Breast epithelium (tissue), 4 donors: ENCODE measurements around the gene RPS5. TPM values are rescaled to one million over a fixed set of nuclear protein-coding genes. Genes with fewer than 3 reads are reported as not detected.

Experiments used
- DNase-seq, 2 donors: peaks; one replicate each; pipeline ENCODE4 v3.0.0-alpha.2; 2019; ENCODE audit warnings: low spot score in 2 of 2
- H3K27ac ChIP-seq, 2 donors: fragments of 200-600 bp; sonication (generic) in 1 of 2; one replicate each; pipeline ENCODE4 v1.5.1; 2016 to 2019; ENCODE audit warnings: mild to moderate bottlenecking in 1 of 2
- H3K27me3 ChIP-seq, 2 donors: fragments of 200-600 bp; sonication (generic) in 1 of 2; one replicate each; pipeline versions ENCODE4 v1.5.1 to v1.6.0; 2017 to 2019; ENCODE audit warnings: control low read depth in 1 of 2, mild to moderate bottlenecking in 1 of 2
- H3K36me3 ChIP-seq: fragments of 200-600 bp; one replicate; pipeline ENCODE4 v1.5.1; 2019
- H3K4me1 ChIP-seq, 2 donors: fragments of 200-600 bp; sonication (generic); one replicate each; pipeline ENCODE4 v1.5.1; 2016 to 2019; ENCODE audit warnings: control low read depth in 1 of 2
- H3K4me3 ChIP-seq, 3 donors: fragments of 200-600 bp; sonication (generic); 1 replicate in 2 of 3; 2 replicates in 1 of 3; pipeline ENCODE4 v1.5.1; 2016 to 2019; ENCODE audit warnings: mild to moderate bottlenecking in 3 of 3, moderate library complexity in 2 of 3
- H3K9me3 ChIP-seq, 2 donors: fragments of 200-600 bp; sonication (generic) in 1 of 2; one replicate each; pipeline ENCODE4 v1.5.1; 2016 to 2019; ENCODE audit warnings: control low read depth in 1 of 2
- CTCF ChIP-seq, 3 donors: fragments of 450-650 bp; IDR thresholded peaks; one replicate each; pipeline ENCODE4 v1.5.1; 2016 to 2017; ENCODE audit warnings: antibody characterized with exemption in 3 of 3, mild to moderate bottlenecking in 3 of 3, moderate library complexity in 3 of 3
- POLR2A ChIP-seq: fragments of 450-650 bp; IDR thresholded peaks from one replicate; pipeline ENCODE4 v1.6.1; 2016; ENCODE audit warnings: antibody characterized with exemption, mild to moderate bottlenecking, moderate library complexity
- POLR2AphosphoS5 ChIP-seq, 3 donors: sonication (generic); formaldehyde crosslinking; IDR thresholded peaks; one replicate each; pipeline ENCODE4 v1.6.1; 2017; ENCODE audit warnings: antibody characterized with exemption in 3 of 3
- intact Hi-C: fragments of 100-400 bp; cut with DNase I; formaldehyde crosslinking; loops from one replicate; pipeline ENCODE4 v1.15.1; 2023; ENCODE audit warnings: low total_unique reads
- total RNA-seq, 3 donors: library from RNA; depleted of rRNA; stranded (reverse); fragments of >200 nt; gene quantifications; one replicate each; pipeline ENCODE4 v1.1.0, GENCODE V29; 2016

The RPS5 gene
- total RNA-seq, 3 donors from 2014 or later = 1,794 to 2,659 (median 2,022) TPM

- intact Hi-C loops = loop anchor here (10.0 kb wide), 1 partner anchor 1302 kb away; no protein-coding TSS in a partner anchor
- Histone ChIP-seq H3K9me3 (no peaks in the 10 kb centered on the region), H3K27me3 (no peaks in the 10 kb centered on the region), H3K36me3 (no peaks in the 10 kb centered on the region), H3K4me3 (peak overlapping the region; percentile 76 to 93 (median 88)), H3K27ac (peak overlapping the region; percentile 89 to 94), H3K4me1 (peaks cover 5 to 12% of the 10 kb centered on the region in 2 donors)
- TF ChIP-seq POLR2A (no peak), CTCF (IDR thresholded peaks at IDR 0.05) (peak in 1 of 3 donors; percentile 28)
- no peak for DNase-seq
Measured at GRCh38 chr19:58406818-58407657, 20.0 kb downstream of the RPS5 start.

- no peaks in the 10 kb centered on the region for H3K36me3 ChIP-seq
- H3K27me3 ChIP-seq = no peaks in the 10 kb centered on the region
- peaks cover 2 to 11% of the 10 kb centered on the region in 2 donors for H3K4me1 ChIP-seq
- peak overlapping the region; percentile 76 to 93 (median 88) for H3K4me3 ChIP-seq
- no peaks in the 10 kb centered on the region for H3K9me3 ChIP-seq
- H3K27ac ChIP-seq = peak overlapping the region; percentile 89 to 94
- DNase-seq = no peak
- no peak for TF ChIP-seq POLR2A
- no peak for TF ChIP-seq CTCF (IDR thresholded peaks at IDR 0.05)
- no peak for TF ChIP-seq POLR2AphosphoS5 (IDR thresholded peaks at IDR 0.05)
- intact Hi-C loops = loop anchor here (10.0 kb wide), 1 partner anchor 1303 kb away; no protein-coding TSS in a partner anchor
Measured at GRCh38 chr19:58407658-58408151, 20.6 kb downstream of the RPS5 start.

GRCh38 chr19:58408152-58409009 is 21.3 kb downstream of the RPS5 start, which contains the start of gene ZNF584:
Gene ZNF584 (plus strand): TSS chr19:58408649. CDS start chr19:58409148, 499 bp downstream.
- Histone ChIP-seq H3K9me3 (no peaks in the 10 kb centered on the region), H3K4me1 (peaks cover 2 to 11% of the 10 kb centered on the region in 2 donors), H3K4me3 (peak within 1 kb of the TSS; percentile 76 to 93 (median 88)), H3K27ac (peak within 1 kb of the TSS; percentile 89 to 94), H3K36me3 (no peaks in the 10 kb centered on the region), H3K27me3 (no peaks in the 10 kb centered on the region)
- peak; percentile 89 to 91 for DNase-seq
- TF ChIP-seq POLR2A (peak; percentile 77), POLR2AphosphoS5 (IDR thresholded peaks at IDR 0.05) (peak; percentile 63 to 89 (median 80)), CTCF (IDR thresholded peaks at IDR 0.05) (no peak)
- intact Hi-C loops = loop anchor here (10.0 kb wide), 1 partner anchor 1304 kb away; no protein-coding TSS in a partner anchor

- H3K4me3 ChIP-seq = peak overlapping the region; percentile 76 to 93 (median 88)
- H3K4me1 ChIP-seq = peaks cover 2 to 11% of the 10 kb centered on the region in 2 donors
- no peaks in the 10 kb centered on the region for H3K9me3 ChIP-seq
- no peaks in the 10 kb centered on the region for H3K27me3 ChIP-seq
- peak overlapping the region; percentile 89 to 94 for H3K27ac ChIP-seq
- H3K36me3 ChIP-seq = no peaks in the 10 kb centered on the region
- DNase-seq = peak in 1 of 2 donors; percentile 52
- no peak for TF ChIP-seq POLR2AphosphoS5 (IDR thresholded peaks at IDR 0.05)
- no peak for TF ChIP-seq POLR2A
- TF ChIP-seq CTCF (IDR thresholded peaks at IDR 0.05) = no peak
- intact Hi-C loops = loop anchor here (10.0 kb wide), 1 partner anchor 1304 kb away; no protein-coding TSS in a partner anchor
Measured at GRCh38 chr19:58409010-58409790, 22.1 kb downstream of the RPS5 start.
